Glomerular visceral epithelial cell (primary cell): ENCODE data around the gene AGBL4.

Source experiments
- DNase-seq: peaks from one replicate; pipeline ENCODE4 v3.0.0-alpha.2; 2016; ENCODE audit errors: extremely low spot score

The AGBL4 gene

DNA sequence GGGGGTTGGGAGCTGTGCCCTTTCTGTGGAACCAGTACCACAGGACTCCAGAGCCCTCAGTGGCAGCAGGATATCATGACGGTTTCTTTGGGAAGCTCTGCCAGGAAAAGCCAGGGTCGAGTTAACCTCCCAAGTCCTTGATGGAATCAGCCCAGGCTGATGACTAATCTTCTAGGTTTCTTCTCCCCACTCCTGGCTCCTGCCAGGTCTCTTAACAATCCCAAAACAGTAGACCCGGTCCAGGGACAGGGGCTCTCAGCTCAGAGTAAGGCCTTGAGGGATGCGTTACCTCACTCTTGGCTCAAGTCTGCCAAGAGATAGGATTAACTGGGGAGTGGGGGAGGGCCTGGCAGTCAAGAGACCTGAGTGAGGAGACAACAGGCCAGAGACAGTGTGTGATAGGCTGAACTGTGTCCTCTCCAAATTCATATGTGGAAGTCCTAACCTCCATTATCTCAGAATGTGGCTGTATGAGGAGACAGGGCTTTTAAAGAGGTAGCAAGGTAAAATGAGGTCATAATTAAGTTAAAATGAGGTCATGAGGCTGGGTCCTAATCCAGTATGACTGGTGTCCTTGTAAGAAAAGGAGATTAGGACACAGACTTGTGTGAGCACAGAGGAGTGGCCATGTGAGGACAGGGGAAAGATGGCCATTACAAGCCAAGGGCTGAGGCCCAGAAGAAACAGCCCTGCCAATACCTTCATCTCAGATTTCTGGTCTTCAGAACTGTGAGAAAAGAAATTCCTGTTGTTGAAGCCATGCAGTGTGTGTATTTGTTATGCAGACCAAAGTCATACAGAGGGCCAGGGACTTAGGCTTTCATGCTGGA, 1342.1 kb downstream of the AGBL4 start:
- no peak for DNase-seq

DNA sequence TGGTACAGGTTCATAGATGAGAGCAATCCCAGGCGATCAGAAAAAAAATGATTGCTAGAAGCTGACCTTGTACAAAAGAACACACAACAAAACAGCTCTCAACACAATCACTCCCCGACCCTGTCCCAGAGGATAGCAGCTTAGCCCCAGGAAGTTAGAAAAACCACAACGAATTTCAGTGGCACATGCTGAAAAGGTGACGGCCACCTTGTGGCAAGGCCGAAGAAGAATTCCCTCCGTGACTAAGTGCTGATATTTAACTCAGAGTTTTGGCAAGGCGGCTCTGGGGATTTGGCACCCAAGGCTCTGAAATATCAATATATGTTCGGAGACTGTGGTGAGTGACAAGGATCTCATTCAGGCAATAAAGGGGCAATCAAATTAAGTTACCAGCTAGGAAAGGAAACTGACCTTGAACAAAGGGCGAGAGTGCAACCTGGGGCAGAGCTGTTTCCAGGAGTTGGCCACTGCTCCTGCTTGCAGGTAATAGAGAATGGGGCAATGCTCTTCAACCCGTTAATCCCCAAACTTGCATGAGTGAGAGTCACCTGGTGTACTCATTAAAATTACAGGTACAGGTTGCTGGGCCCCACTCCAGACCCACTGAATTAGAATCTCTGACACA, 1343.2 kb downstream of the AGBL4 start:
- no peak for DNase-seq

DNA sequence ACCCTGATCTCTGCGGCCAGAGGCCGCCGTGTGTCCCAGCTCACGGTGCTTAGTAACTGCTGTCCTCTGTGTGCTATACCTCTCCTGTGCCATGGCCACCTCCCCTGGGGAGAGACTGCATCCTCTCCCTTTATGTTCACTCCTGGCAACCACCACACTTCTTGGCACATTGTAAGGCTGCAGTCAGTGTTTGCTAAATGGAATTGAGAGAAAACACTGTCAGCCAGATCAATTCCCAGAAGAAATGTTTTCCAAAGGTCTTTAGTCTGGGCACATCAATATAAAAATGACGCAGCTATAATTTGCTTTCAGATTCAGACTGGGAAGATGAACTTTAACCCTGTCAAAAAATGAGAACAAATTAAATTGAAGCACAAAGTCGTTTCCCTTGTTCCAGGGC, 1343.9 kb downstream of the AGBL4 start:
- no peak for DNase-seq

DNA sequence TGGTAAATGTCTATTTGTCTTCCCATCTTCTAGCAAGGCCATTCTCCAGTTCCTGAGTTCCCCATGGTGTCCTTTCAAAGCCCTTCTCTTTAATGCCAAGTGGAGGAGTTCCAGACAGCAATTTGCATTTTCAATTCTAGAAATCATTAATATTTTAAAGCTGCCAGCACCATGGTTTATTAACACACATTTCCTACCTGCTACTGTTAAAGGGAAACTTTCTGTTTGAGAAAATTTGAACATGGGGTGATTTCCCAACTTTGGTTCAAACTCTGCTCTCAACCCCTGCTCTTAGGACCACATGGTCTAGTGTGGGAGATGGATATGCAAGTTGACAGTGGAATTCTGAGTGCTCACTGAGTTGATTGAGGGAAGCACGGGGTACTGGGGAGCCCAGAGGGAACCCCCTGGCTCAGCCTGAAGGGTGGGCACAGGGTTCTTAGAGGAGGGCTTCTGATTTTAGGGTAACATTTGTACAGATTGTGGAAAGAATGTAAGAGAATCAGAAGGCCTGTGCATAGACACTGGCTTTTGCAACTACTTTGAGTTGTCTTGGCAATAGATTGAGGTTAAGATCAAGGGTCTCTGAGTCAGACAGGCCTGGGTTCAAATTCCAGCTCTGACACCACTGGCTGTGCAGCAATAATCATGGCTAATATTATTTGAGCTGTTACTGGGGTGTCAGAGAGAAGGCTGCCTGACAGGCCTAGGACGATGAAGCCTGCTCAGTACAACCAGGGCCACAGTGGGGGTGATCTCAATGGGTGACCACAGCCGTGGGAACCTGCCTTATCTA, 1344.8 kb downstream of the AGBL4 start:
- no peak for DNase-seq

DNA sequence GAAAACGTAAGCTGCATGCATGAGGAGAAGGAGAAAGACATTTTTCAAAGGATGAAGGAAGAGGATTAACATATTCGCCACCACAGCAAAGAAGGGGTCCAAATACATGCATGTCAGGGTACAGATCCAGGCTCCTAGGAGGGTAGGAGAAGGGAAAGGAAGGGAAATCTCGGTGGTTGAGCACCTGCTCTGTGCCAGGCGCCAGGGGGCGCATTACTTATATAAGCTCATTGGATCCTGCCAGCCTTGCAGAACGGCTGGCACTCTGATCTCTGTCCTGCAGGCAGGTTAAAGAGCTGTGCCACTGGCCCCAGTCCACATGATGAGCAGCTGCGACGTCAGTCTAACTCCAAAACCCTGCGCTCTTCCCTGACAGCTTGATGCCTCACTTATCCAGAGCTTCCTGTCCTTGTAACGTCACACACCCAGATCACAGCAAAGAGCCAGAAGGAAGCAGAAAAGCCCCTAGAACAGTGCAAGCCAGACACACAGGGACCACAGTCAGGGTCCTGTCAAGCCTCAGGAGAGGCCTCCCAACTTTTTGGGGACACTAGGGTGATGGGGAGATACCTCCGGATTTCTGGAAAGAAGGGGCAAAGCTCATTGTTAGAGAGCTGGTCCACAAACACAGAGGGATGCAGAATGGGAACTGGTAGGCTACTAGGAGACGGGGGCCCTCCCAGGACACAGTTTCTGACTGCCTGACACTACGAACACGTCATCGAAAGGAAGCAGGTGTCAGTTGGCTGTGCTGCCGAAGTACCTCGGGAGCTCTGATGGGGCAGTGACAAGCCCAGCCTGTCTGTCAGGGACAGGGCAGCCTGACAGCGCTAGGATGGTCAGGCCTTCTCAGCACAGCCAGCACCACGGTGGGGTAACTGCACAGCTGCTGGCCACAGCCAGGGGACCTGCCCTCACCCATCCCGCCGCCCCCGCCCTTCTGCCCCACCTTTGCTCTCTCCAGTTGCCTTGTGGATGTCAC, 1346.2 kb downstream of the AGBL4 start:
- DNase-seq, result peak; percentile 70

DNA sequence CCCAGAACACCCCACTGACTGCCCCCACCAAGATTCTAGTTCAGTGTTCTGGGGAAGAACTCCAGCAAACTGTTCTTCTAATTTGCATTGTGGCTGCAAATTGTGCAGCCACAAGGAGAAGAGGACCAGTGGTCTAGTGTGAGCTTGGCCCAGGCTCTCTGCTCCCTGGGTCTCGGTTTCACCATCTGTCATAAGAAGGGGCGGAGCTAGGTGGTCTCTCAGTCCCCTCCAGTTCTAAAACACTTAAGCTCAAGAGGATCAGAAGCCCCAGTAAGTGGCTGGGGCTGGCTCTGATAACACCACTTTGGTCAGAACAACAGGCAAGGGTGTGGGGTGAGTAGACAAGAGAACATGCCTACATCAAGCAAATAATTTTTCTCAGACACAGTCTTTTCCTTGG, 1346.9 kb downstream of the AGBL4 start:
- DNase-seq, result no peak

DNA sequence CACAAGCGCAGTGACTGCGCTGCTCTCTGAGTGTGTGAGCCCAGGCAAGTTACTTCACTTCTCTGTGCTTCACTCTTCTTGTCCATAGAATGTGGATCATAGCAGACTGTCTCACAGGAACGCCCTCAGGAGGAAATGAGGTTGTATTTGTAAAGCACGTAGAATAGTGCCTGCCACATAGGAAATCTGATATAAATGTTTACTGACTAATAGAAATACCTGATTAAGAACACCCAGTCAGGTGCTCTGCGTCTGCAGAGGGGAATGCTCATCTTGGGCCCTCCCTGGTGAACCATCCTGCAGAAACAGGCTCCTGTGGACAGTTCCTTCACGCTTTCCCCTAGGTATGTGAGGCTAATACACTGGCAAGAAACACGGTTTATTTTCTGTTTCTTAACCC, 1347.4 kb downstream of the AGBL4 start:
- no peak for DNase-seq

DNA sequence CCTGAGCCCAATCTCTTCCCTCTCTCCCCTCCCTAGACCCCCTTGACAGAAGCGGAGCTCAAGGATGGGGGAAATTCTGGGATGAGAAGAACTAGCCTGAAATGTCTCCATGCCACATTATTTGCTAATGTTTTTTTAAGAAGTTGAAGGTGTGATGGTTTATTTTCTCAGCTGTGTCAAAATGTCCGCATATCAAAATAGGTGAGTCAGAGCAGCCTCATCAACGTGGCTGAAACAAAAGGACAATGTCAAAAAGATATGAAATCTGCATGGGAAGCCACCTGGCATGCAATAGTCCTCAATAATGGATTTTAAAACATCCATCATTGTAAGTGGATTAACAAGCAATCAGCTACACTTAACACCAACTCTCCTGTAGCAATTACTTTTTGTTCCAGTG, 1348.5 kb downstream of the AGBL4 start:
- DNase-seq, result no peak

DNA sequence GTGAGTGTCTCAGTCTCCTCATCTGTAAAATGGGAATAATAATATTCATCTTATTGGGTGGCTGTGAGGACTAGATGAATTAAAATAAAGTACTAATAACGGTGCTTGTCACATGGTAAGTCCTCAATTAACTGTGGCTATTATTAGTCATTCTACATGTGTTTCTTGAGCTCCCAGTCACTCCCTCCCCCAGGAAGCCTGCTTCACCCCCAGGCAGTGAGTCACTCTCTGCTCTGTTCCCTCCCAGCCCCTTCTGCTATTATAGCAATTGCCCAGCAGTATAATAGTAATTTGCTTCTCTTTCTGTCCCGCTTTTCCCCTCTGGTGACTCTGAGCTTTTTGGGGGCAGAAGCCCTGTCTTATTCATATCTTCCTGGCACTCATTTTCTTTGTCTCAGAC, 1349.1 kb downstream of the AGBL4 start:
- peak; percentile 49 for DNase-seq

DNA sequence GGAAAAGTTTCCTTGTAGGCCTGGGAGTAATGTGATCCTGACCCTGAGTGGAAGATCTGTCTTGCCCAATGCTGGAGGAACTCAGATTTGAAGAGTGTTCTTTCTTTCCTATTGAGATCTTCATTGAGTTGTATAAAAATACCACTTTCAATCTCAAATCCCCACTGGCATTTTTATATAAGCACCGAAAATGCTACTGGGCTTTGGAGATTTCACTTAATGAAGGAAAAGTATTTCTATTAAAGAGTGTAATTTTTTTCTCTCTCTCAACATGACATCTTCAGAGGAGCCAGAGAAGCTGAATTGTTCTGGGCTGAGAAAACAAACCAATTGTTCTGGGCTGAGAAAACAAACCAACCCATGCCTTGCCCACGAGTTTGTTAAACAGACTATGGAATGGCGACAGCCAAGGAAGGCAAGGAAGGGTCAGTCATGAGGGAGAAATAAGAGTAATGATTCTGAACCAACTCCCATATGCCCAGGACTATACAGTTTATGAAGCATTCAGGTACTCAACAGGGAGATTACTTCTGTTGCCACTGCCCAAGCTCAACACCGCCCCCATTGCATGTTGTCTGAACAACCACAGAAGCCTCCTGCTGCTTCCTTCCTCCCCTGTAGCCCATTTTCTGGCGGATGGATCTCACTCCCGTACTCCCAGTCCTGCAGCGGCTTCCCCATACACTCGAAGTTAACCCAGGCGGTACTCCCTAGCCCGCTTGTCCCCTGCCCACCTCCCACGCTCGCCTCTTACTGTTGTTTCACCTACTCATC, 1350.2 kb downstream of the AGBL4 start:
- DNase-seq, result no peak

DNA sequence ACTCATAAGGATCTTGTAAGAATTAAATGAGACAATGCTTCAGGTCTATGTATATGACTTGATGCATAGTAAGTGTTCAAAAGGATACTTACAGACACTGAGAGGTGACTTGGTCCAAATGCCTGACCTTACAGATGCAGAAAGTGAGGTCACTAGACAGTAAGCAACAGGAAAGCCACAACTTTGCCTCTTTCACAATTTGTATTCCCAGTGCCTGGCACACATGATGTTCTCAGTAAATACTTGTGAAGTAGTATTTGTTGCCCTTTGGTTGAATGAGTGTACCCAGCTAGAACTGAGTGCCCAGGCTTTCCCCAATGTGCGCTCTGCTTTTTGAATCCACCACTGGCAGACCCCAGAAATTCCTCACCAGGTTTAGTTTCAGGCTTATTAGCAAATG, 1352.2 kb downstream of the AGBL4 start:
- DNase-seq, result no peak

DNA sequence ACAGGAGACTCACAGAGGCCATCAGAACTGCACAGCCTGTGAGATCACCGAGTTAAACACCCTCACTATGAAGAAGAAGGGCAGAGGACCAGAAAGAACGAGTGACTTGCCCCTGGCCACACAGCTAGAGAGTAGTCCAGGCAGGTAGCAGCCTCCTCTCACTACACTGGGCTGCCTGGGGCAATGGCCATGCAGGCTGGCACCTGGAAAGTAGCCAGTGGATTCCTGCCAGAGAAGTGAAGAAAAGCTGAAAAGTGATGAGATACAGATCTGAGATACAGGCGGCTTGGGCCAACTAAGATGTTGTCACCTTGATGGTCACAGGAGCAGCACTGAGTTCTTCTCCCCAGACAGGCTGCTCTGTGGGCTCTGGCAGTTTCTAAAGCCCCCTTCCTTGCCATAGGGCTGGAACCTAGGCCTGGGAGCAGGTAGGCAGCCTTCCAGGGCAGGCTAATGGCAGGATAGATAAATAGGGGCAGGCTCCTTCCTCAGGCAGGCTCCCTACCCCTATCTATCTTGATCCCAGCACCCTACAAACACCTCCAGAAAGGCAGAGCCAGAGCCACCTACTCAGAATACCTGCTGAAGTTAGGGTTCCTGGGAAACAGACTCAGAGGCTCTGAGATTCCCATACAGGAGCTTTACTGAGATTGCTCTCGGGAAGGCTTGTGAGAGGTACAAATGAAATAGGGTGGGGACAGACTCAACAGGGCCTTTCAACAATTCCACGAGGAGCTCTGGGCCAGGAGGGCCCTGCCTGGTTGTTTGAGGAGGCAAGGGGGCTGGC, 1353.3 kb downstream of the AGBL4 start:
- DNase-seq, result no peak

DNA sequence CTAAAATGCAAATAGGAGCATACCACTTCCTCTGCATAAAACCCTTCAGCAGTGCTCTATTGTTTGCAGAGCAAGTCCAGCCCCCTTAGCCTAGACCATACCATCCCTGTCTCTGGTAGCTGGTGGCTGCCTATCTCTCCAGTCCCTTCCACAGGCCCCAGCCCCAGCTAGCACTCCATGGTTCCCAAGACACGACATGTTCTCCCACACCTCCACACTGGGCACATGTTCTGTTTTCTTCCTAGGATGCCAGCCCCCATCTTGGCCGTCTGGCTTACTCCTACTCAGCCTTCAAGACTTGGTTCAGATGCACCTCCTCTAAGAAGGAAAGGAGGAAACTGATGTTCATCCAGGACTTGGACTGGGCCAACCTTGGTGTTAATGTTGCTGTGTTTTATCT, 1355.4 kb downstream of the AGBL4 start:
- no peak for DNase-seq

DNA sequence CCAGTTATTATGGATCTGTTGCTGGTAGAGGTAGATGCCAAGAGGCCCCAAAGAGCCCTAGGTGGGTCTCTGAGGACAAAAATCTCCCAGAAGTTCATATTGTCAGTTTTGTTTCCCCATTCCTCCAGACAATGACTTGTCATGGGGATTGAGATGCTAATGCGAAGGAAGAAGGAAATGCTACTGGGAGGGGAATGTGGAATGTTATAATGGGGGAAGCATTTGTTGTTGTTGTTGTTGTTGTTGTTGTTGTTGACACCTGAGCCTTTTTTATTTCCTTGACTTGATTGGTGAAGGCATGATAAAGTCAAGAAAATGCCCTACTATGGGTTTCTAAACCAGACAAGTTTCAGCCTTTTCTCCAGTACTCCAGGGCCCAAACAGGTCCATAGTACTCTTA, 1356.0 kb downstream of the AGBL4 start:
- DNase-seq, result no peak

DNA sequence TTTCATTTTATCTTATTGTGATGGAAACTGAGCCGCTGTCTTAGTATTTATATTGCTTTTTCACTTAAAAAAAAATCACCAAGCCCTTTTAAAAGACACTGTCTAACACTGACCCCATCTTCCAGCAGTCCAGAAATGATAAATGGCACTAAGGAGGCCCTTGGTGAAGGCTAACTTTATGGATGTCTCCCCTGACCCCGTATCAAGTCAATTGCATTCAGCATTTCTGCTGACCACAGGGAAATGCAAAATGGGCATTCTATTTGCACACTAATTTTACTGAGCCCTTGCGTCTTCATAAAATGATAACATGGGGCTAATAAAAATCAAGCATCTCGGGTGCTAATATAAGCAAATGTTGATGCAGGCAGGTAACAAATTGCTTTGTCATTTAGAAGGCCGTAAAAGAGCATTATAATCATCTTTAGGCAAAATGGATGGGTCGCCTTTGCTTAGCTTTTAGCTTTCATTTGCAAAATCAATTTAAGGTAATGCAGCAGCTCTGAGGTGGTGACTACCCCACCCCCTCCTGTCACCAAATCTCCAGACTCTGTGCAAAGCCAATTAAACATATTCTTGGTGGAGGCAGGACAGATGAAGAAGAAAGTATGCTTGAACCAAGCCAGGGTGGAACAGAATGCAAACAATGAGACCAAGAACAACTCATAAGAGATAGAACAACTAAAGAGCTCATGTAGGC, 1357.9 kb downstream of the AGBL4 start:
- DNase-seq, result no peak

DNA sequence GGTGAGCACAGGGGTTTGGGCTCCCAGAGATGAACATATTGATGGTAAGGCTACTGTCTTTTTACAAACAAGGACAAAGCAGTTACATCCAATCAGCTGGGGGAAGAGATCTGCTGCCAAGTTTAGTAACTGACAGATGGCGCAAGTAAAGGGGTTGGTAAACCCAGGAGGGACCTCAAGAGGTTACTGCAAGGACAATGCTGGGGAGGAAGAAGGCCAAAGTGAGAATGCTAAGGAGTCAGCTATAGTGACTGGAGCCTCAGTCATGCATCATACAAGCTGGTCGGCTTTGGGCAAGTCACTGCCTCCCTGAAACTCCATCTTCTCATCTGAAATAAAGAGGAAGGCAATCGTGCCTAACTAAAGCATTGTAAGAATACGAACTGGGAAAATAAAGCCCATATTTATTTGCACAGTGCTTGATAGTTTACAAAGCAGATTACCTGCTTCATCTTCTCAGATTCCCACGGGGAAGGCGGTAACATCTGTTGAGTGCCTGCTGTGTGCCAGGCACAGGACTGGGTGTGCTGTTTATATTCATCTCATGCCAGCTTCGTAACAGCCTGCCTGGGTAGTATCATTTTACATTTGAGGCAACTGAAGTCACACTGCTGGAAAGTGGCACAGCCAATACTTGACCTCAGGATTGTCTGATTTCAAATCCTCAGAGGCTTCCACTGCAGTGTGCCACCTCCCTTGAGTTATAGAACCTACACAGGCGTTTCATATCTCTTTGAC, 1361.9 kb downstream of the AGBL4 start:
- DNase-seq, result no peak

DNA sequence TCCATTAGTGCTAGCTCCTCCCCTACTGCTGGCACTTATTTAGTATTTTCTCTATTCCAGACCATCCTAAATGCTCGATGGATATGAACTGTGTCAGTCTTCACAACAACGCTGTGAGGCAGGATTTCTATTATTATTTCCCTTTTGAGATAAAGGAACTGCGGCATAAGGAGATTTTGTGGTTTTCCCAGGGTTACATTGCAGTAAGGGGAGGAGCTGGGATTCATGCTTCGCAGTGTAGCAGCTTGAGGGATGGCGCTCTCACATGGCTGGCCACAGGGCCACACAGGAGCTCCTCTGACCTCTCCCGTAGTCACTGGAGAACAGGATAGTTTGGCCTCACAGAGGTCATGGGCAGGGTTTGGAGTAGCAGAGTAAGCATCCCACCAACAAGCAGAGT, 1364.0 kb downstream of the AGBL4 start:
- DNase-seq, result no peak

DNA sequence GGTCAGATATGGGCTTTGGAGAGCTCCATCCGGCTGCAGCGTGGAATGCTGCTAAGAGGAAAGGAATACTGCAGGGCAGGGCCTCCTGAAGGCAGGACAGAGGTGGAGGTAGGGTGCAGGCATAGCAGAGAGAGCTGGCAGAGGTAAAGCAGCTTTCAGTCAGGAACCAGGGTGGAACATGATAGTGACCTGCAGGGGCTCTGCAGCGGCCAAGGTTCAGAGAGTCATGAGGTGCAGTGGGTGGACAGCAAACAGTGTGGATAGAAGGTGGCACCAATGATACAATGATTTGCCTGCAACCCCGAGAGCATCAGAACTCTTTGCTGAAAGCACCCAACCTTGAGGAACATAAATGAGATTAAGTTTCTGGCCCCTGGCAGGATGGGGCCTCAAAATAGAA, 1366.3 kb downstream of the AGBL4 start:
- no peak for DNase-seq
